ENCODE measurements around the gene GPR32. TPM values are rescaled to one million over a fixed set of nuclear protein-coding genes. Genes with fewer than 3 reads are reported as not detected.

The GPR32 gene
- total and polyA plus RNA-seq, 2 donors (not counting 1 experiment from before 2014, with no cell fraction given) = not detected

- no peak for ATAC-seq (ENCODE audit: low read depth)
- peaks cover 0 to 20% (median 7%) of the 10 kb centered on the region in 4 experiments for H3K27me3 ChIP-seq (replicated peaks in 1 of 4; ENCODE audit: control extremely low read depth in 1 of 4, control insufficient read depth in 3 of 4, insufficient read depth in 4 of 4, low read length in 3 of 4)
Measured at GRCh38 chr19:50735869-50736268, 34.4 kb upstream of the GPR32 start.

GRCh38 chr19:50736338-50736737 is 33.9 kb upstream of the GPR32 start:
- WGBS (ENCODE audit: insufficient coverage) = 76% methylated on average over 3 of the region's 5 CpGs
- Mint-ChIP-seq H3K27ac (no peak overlapping the region), H3K27me3 (peaks cover 55% of the 10 kb centered on the region), H3K4me3 (no peak overlapping the region), H3K4me1 (no peaks in the 10 kb centered on the region), H3K9me3 (ENCODE audit: insufficient read depth) (no peaks in the 10 kb centered on the region)
- Histone ChIP-seq H3K27ac (ENCODE audit: low read length in 2 of 2) (no peak overlapping the region), H3K27me3 (replicated peaks in 1 of 4; ENCODE audit: control extremely low read depth in 1 of 4, control insufficient read depth in 3 of 4, insufficient read depth in 4 of 4, low read length in 3 of 4) (peaks cover 0 to 21% (median 9%) of the 10 kb centered on the region in 4 experiments), H2AFZ (ENCODE audit: insufficient read depth, low read depth, low read length, poor library complexity, severe bottlenecking) (no peak overlapping the region), H3K9me3 (ENCODE audit: control extremely low read depth in 1 of 3, control insufficient read depth in 2 of 3, insufficient read depth in 1 of 3, low read length in 2 of 3) (peaks cover 0 to 7% (median 0%) of the 10 kb centered on the region in 3 donors), H3K79me2 (ENCODE audit: control insufficient read depth, insufficient read depth, low read length) (no peaks in the 10 kb centered on the region), H3K9ac (ENCODE audit: low read length) (no peak overlapping the region), H3K4me3 (ENCODE audit: control extremely low read depth in 1 of 5, extremely low read depth in 1 of 5, insufficient read depth in 1 of 5, low read depth in 2 of 5, low read length in 4 of 5) (no peak overlapping the region), H3K4me1 (ENCODE audit: control insufficient read depth in 2 of 2, insufficient read depth in 2 of 2, low read length in 2 of 2) (no peaks in the 10 kb centered on the region), H3K4me2 (replicated peaks; ENCODE audit: low read depth, low read length, poor library complexity, severe bottlenecking) (no peak overlapping the region), H3K36me3 (replicated peaks in 1 of 2; ENCODE audit: control extremely low read depth in 1 of 2, control insufficient read depth in 1 of 2, extremely low read depth in 1 of 2, insufficient read depth in 2 of 2, low read length in 1 of 2) (no peaks in the 10 kb centered on the region), H4K20me1 (ENCODE audit: control insufficient read depth, insufficient read depth, low read length, poor library complexity, severe bottlenecking) (no peaks in the 10 kb centered on the region)
- ChIA-PET POLR2A (no interaction called here), CTCF (no interaction called here)
- ATAC-seq (ENCODE audit: low read depth) (no peak), DNase-seq (no peak)
- intact Hi-C loops (cut with micrococcal nuclease) = no loop called here
- no peak for TF ChIP-seq EZH2 (IDR thresholded peaks at IDR 0.05; ENCODE audit: borderline replicate concordance, insufficient read depth, low read depth, low read length, poor library complexity, severe bottlenecking)
- no peak for TF ChIP-seq CTCF (IDR thresholded peaks at IDR 0.05)

More at GRCh38 chr19:50735869-50736268, 34.4 kb upstream of the GPR32 start:
- 75% methylated on average over 7 of the region's 7 CpGs for WGBS (ENCODE audit: insufficient coverage)
- no peak for TF ChIP-seq EZH2 (IDR thresholded peaks at IDR 0.05; ENCODE audit: borderline replicate concordance, insufficient read depth, low read depth, low read length, poor library complexity, severe bottlenecking)
- TF ChIP-seq CTCF (IDR thresholded peaks at IDR 0.05) = no peak
- Histone ChIP-seq H3K4me2 (replicated peaks; ENCODE audit: low read depth, low read length, poor library complexity, severe bottlenecking) (no peak overlapping the region), H3K4me3 (ENCODE audit: control extremely low read depth in 1 of 5, extremely low read depth in 1 of 5, insufficient read depth in 1 of 5, low read depth in 2 of 5, low read length in 4 of 5) (no peak overlapping the region), H3K9ac (ENCODE audit: low read length) (no peak overlapping the region), H3K79me2 (ENCODE audit: control insufficient read depth, insufficient read depth, low read length) (no peaks in the 10 kb centered on the region), H4K20me1 (ENCODE audit: control insufficient read depth, insufficient read depth, low read length, poor library complexity, severe bottlenecking) (no peaks in the 10 kb centered on the region), H2AFZ (ENCODE audit: insufficient read depth, low read depth, low read length, poor library complexity, severe bottlenecking) (no peak overlapping the region), H3K36me3 (replicated peaks in 1 of 2; ENCODE audit: control extremely low read depth in 1 of 2, control insufficient read depth in 1 of 2, extremely low read depth in 1 of 2, insufficient read depth in 2 of 2, low read length in 1 of 2) (no peaks in the 10 kb centered on the region), H3K4me1 (ENCODE audit: control insufficient read depth in 2 of 2, insufficient read depth in 2 of 2, low read length in 2 of 2) (no peaks in the 10 kb centered on the region), H3K27ac (ENCODE audit: low read length in 2 of 2) (no peak overlapping the region), H3K9me3 (ENCODE audit: control extremely low read depth in 1 of 3, control insufficient read depth in 2 of 3, insufficient read depth in 1 of 3, low read length in 2 of 3) (peaks cover 0 to 3% (median 0%) of the 10 kb centered on the region in 3 donors)
- Mint-ChIP-seq H3K27me3 (peaks cover 55% of the 10 kb centered on the region), H3K4me1 (no peaks in the 10 kb centered on the region), H3K4me3 (no peak overlapping the region), H3K27ac (no peak overlapping the region), H3K9me3 (ENCODE audit: insufficient read depth) (no peaks in the 10 kb centered on the region)
- no peak for DNase-seq
- ChIA-PET POLR2A (no interaction called here), CTCF (no interaction called here)
- intact Hi-C loops (cut with micrococcal nuclease) = no loop called here
